NCI-H146 (cell line): ENCODE results near the gene BCL6.

Experiments used
- DNase-seq: peaks from one replicate; lab custom pipeline; 2025; lab: John Stamatoyannopoulos, UW

Gene BCL6

GRCh38 chr3:187673012-187673411, 72.3 kb downstream of the BCL6 start:
- DNase-seq, result no peak
